ENCODE results near the gene ACO1. TPM values are rescaled to one million over a fixed set of nuclear protein-coding genes. Genes with fewer than 3 reads are reported as not detected.

ACO1 gene
- total and polyA plus RNA-seq, 4 donors = 12.5 to 47.1 (median 21.9) TPM

DNA sequence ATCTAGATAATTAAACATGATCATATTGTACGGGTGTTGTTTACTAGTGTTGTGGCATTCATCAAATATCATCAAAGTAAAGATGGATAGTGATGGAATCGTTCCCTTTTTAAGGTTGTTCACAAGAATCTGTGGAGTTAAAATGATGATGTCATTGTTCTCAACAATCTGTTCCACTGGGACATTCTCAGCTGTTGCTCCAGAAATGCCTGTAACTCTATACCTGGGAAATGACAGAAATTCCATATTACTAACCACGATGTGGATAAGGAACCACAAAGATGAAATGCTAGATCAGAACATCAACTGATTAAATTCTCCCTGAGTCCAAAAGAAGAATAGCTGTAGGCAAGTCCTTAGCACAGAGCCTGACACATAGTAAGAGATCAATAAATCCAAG lies 103.5 kb downstream of the ACO1 start:
- Histone ChIP-seq H3K4me1 (ENCODE audit: control insufficient read depth in 5 of 5, insufficient read depth in 5 of 5, low read length in 5 of 5) (no peaks in the 10 kb centered on the region), H3K36me3 (ENCODE audit: control insufficient read depth in 4 of 4, insufficient read depth in 4 of 4, low read length in 4 of 4) (peaks cover 10 to 28% (median 25%) of the 10 kb centered on the region in 4 donors), H3K9me3 (ENCODE audit: control insufficient read depth in 4 of 4, insufficient read depth in 3 of 4, low read length in 3 of 4) (no peaks in the 10 kb centered on the region), H3K27ac (ENCODE audit: low read depth in 1 of 2, low read length in 1 of 2) (no peak overlapping the region), H3K9ac (ENCODE audit: insufficient read depth in 1 of 2, low read length in 2 of 2) (no peak overlapping the region), H3K27me3 (ENCODE audit: control insufficient read depth in 3 of 3, insufficient read depth in 3 of 3, low read length in 2 of 3) (no peaks in the 10 kb centered on the region), H3K4me3 (no peak overlapping the region)
- TF ChIP-seq, protein P1, sequence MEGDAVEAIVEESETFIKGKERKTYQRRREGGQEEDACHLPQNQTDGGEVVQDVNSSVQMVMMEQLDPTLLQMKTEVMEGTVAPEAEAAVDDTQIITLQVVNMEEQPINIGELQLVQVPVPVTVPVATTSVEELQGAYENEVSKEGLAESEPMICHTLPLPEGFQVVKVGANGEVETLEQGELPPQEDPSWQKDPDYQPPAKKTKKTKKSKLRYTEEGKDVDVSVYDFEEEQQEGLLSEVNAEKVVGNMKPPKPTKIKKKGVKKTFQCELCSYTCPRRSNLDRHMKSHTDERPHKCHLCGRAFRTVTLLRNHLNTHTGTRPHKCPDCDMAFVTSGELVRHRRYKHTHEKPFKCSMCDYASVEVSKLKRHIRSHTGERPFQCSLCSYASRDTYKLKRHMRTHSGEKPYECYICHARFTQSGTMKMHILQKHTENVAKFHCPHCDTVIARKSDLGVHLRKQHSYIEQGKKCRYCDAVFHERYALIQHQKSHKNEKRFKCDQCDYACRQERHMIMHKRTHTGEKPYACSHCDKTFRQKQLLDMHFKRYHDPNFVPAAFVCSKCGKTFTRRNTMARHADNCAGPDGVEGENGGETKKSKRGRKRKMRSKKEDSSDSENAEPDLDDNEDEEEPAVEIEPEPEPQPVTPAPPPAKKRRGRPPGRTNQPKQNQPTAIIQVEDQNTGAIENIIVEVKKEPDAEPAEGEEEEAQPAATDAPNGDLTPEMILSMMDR (IDR thresholded peaks at IDR 0.05; ENCODE audit: control extremely low read depth, extremely low read depth) = no peak
- 78 to 90% methylated on average over 3 of the region's 3 CpGs for WGBS, 2 donors
- DNase-seq (no peak), ATAC-seq (ENCODE audit: insufficient read depth, low FRiP score) (no peak)

DNA sequence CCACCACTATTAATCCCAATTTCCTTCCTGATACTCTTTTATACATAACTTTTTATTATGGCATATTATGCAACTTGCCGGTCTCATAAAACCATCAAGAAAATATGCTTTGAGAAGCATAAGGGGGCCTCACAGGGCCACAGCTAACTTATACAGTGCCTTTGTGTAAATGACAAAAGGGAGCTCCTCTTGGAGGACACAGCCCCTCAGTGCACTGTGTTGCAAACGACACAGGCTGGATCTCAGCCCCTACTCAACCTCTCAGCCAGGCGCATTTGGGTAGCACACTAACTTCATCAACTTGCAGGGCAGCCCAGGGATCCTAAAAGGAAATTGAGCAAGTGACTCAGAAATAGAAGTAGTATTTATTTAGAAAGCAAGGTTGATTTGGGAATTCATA lies 106.2 kb downstream of the ACO1 start:
- Histone ChIP-seq H3K27ac (ENCODE audit: low read depth in 1 of 2, low read length in 1 of 2) (no peak overlapping the region), H3K27me3 (ENCODE audit: control insufficient read depth in 3 of 3, insufficient read depth in 3 of 3, low read length in 2 of 3) (no peaks in the 10 kb centered on the region), H3K4me3 (no peak overlapping the region), H3K4me1 (ENCODE audit: control insufficient read depth in 5 of 5, insufficient read depth in 5 of 5, low read length in 5 of 5) (no peaks in the 10 kb centered on the region), H3K36me3 (ENCODE audit: control insufficient read depth in 4 of 4, insufficient read depth in 4 of 4, low read length in 4 of 4) (peaks cover 10 to 18% (median 16%) of the 10 kb centered on the region in 4 donors), H3K9ac (ENCODE audit: insufficient read depth in 1 of 2, low read length in 2 of 2) (no peak overlapping the region), H3K9me3 (ENCODE audit: control insufficient read depth in 4 of 4, insufficient read depth in 3 of 4, low read length in 3 of 4) (no peaks in the 10 kb centered on the region)
- DNase-seq = no peak
- TF ChIP-seq, protein P1 (IDR thresholded peaks at IDR 0.05; ENCODE audit: control extremely low read depth, extremely low read depth) = no peak
- 73 to 79% methylated on average over 3 of the region's 3 CpGs for WGBS, 2 donors
- no peak for ATAC-seq (ENCODE audit: insufficient read depth, low FRiP score)

DNA sequence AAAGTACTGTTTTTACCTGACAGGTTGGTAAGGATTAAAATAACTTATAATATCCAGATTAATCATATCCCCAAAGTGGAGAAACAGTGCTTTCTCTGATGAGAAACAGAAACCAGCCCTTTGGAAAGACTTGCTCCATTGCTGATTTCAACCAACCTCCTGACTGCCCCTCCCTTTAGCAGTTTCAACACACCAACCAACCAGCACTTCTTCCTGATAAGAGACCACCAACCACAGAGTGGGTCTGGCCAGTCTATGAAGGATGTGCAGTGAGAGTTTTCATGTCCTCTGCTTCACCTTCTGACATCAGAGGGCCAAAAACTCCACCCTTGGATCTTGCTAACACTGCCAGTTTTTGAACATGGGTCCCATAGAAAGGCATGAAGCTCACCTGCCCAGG lies 113.5 kb downstream of the ACO1 start:
- ATAC-seq (ENCODE audit: insufficient read depth, low FRiP score) (no peak), DNase-seq (no peak)
- TF ChIP-seq, protein P1 (IDR thresholded peaks at IDR 0.05; ENCODE audit: control extremely low read depth, extremely low read depth) = no peak
- no peaks in the 10 kb centered on the region for H3K9me3 ChIP-seq (ENCODE audit: control insufficient read depth in 4 of 4, insufficient read depth in 3 of 4, low read length in 3 of 4)
- H3K4me1 ChIP-seq (ENCODE audit: control insufficient read depth in 5 of 5, insufficient read depth in 5 of 5, low read length in 5 of 5) = no peaks in the 10 kb centered on the region
- no peak overlapping the region for H3K4me3 ChIP-seq
- H3K27me3 ChIP-seq (ENCODE audit: control insufficient read depth in 3 of 3, insufficient read depth in 3 of 3, low read length in 2 of 3) = no peaks in the 10 kb centered on the region
- H3K9ac ChIP-seq (ENCODE audit: insufficient read depth in 1 of 2, low read length in 2 of 2) = no peak overlapping the region
- H3K27ac ChIP-seq (ENCODE audit: low read depth in 1 of 2, low read length in 1 of 2) = no peak overlapping the region
- peaks cover 0 to 9% (median 3%) of the 10 kb centered on the region in 4 donors for H3K36me3 ChIP-seq (ENCODE audit: control insufficient read depth in 4 of 4, insufficient read depth in 4 of 4, low read length in 4 of 4)

DNA sequence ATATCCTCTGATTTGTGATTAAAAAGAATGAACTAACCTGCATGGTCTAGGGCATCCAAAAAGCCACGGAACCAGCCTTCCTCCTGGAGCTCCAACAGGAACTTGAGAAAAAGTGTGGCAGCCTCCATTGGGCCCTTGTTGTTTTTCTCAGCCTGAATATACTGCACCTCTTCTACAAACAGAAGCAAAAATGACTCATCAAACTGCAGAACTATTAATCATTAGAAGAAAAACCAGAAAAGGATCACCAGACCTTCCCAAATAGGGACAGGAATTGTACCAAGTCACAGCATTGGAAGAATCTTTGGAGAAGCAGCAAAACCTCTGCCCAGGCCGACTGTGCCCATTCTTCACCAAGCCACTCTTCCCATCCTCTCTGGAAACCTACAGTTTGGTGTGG lies 116.3 kb downstream of the ACO1 start:
- no peak overlapping the region for H3K4me3 ChIP-seq
- DNase-seq (no peak), ATAC-seq (ENCODE audit: insufficient read depth, low FRiP score) (no peak)
- no peaks in the 10 kb centered on the region for H3K9me3 ChIP-seq (ENCODE audit: control insufficient read depth in 4 of 4, insufficient read depth in 3 of 4, low read length in 3 of 4)
- H3K27ac ChIP-seq (ENCODE audit: low read depth in 1 of 2, low read length in 1 of 2) = no peak overlapping the region
- no peak overlapping the region for H3K9ac ChIP-seq (ENCODE audit: insufficient read depth in 1 of 2, low read length in 2 of 2)
- no peaks in the 10 kb centered on the region for H3K27me3 ChIP-seq (ENCODE audit: control insufficient read depth in 3 of 3, insufficient read depth in 3 of 3, low read length in 2 of 3)
- WGBS, 2 donors = 55 to 87% methylated on average over 2 of the region's 2 CpGs
- no peaks in the 10 kb centered on the region for H3K4me1 ChIP-seq (ENCODE audit: control insufficient read depth in 5 of 5, insufficient read depth in 5 of 5, low read length in 5 of 5)
- TF ChIP-seq, protein P1 (IDR thresholded peaks at IDR 0.05; ENCODE audit: control extremely low read depth, extremely low read depth) = no peak
- H3K36me3 ChIP-seq (ENCODE audit: control insufficient read depth in 4 of 4, insufficient read depth in 4 of 4, low read length in 4 of 4) = peaks cover 0 to 9% (median 3%) of the 10 kb centered on the region in 4 donors

Data from lung (tissue), 12 donors.